NCI-H460 (cell line): ENCODE measurements around the gene RRP36. TPM values are rescaled to one million over a fixed set of nuclear protein-coding genes. Genes with fewer than 3 reads are reported as not detected.

Experiments
- DNase-seq: peaks from one replicate; pipeline ENCODE4 v3.0.0-alpha.2; 2016; ENCODE audit warnings: low read depth; ENCODE audit errors: extremely low read depth
- total RNA-seq: library from RNA; depleted of rRNA; stranded (reverse); fragments of >200 nt; shearing (Covaris generic); gene quantifications from 2 replicates; pipeline ENCODE4 v1.2.3, GENCODE V29; 2014; rRNA removed

RRP36 gene
- total RNA-seq, 1 experiment from 2014 or later, result 53.3 TPM

DNA sequence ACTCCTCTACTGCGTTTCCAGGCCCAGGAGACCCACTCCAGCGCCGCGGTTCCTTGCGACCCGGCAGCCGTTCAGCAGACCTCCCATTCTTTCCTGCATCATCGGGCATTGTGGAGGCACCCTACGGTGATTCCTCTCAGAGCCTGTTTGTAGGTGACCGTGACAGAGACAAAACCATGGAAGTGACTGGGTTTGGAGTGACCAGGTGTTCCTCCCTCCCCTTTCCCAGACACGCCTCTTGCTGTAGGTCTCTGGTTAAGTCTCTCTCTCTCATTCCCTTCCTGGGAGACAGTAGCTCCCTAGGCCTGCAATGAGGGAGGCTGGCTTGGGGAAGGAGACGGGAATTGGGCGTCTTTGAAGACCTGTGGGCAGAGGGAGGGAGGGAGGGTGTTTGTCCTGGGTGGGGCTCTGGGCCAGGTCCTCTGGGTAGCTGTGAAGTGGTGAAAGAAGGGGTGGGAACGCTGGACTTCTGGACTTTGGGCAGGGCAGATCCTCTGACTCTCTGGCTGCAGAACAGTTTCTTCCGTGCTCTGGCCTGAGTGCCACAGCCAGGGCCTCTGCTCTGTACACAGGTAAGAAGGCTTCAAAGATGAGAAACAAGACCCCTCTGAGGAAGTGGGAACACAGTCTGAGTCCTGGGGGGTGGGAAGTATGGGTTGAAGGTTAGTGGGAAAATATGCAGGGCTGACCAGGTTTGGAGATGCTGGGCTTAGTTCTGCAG is 38.8 kb downstream of the RRP36 start:
- no peak for DNase-seq

DNA sequence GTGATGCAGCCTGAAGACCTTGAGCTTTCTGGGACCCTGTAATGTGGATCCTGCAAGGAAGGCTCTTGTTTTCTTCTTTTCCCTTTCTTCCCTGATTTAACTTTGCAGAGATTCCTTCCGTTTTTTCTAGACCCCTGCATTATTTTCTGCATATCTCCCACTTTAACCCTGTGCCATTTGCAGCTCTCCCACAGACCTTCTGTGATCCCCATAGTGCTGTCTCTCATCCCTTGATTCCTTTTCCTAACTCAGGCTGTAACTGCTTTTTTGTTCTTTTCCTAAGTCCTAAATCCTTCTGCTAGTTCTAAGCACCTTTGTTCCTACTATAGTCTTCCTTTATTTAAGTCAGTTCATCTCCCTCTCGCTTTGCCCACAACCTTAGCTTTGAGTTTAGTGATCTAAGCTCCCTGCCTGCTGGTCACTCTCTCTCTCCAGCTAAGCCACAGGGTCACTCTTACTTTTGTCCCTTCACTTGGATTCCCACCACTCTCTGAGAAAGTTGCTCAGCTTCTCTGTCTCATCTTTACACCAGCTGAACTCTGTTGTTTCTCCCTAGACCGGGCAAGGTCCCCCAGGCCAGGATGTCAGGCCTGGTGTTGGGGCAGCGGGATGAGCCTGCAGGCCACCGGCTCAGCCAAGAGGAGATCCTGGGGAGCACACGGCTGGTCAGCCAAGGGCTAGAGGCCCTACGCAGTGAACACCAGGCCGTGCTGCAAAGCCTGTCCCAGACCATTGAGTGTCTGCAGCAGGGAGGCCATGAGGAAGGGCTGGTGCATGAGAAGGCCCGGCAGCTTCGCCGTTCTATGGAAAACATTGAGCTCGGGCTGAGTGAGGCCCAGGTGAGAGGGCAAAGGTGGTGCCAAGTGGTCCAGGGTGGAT is 39.6 kb downstream of the RRP36 start:
- DNase-seq, result no peak

DNA sequence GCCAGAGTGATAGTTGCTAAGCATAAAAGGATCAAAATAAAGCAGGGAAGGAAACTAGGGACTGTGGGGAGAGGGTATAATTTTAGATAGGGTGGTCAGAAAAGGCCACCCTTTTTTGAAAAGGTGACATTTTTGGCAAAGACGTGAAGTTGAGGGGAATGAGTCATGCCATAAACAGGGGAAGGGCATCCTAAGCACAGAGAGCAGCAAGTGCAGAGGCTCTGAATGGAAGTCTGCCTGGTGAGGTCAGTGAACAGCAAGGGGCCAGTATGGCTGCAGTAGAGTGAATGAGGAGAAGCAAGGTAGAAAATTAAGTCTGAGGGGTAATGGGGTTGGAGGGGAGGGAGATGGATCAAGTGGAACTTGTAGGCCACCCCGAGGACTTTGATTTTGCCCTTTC is 40.4 kb downstream of the RRP36 start:
- no peak for DNase-seq

DNA sequence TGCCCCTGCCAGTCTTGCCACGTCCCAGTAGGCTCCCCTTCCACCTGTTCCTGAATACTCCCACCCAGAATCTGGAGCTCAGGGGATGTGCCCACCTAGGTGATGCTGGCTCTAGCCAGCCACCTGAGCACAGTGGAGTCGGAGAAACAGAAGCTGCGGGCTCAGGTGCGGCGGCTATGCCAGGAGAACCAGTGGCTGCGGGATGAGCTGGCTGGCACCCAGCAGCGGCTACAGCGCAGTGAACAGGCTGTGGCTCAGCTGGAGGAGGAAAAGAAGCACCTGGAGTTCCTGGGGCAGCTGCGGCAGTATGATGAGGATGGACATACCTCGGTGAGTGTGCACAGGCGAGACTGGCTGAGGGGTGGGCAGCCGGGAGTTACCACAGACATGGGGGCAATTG is 41.4 kb downstream of the RRP36 start:
- DNase-seq, result no peak

DNA sequence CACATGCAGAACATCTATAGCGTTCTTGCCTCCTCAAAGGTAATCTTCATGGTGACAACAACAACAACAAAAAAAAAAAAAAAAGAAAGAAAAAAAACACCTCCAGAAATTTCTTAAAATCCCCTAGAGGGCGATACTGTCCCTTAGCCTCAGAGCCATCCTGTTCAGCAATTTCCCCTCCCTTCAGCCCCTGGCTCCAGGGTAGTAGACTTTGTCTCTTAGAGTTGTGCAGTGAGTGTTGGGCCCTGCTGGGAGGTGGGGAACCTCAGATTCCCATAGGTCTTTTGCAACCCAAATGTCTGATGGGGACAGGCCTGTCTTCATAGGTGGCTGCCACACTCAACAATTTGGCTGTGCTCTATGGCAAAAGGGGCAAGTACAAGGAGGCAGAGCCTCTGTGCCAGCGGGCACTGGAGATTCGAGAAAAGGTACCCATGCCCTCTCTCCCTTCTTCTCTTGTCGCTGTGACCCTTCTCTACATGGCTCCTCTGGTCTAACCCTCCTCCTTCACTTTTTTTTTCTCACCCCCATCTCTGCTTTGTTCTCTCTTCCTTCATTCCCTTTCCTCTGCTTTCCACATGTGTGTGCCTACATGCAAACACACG is 48.7 kb downstream of the RRP36 start:
- peak; percentile 24 for DNase-seq

DNA sequence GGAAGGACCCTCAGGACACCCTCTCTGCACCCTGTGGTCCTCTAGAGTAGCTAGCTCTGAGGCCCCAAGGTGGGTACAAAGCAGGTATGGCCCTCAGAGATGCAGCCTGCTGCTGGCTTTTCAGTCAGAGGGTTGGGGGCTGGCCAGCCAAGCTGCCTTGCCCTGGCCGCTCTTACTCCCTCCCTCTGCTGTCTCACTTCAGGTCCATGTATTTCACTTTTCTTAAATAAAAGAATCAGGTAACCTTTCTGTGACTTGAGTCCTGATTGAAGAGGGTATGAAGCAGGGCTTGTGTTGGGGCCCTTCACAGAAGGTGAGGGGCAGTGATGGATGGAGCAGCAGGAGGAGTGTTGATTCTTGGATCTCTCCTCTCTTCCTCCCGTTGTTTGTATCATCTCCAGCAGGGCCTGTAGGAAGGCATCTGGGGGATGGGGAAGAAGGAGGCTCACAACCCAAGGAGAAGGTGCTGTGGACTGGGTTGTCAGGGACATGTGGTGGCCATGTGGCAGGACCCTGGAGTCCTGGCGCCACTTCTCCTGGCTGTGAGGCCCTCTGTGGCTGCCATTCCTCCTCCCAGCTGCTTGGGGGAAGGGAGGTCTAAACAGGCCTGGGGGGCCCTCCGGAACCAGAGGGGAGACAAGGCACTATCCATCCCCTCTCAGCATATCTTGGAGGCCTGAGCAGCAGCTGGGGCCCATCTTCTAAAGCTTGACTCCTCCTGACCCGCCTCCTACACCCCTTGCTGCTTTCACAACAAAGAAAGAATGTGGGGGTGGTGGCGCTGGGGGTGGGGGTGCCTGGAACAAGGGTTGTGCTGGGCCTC is 53.6 kb downstream of the RRP36 start:
- no peak for DNase-seq

DNA sequence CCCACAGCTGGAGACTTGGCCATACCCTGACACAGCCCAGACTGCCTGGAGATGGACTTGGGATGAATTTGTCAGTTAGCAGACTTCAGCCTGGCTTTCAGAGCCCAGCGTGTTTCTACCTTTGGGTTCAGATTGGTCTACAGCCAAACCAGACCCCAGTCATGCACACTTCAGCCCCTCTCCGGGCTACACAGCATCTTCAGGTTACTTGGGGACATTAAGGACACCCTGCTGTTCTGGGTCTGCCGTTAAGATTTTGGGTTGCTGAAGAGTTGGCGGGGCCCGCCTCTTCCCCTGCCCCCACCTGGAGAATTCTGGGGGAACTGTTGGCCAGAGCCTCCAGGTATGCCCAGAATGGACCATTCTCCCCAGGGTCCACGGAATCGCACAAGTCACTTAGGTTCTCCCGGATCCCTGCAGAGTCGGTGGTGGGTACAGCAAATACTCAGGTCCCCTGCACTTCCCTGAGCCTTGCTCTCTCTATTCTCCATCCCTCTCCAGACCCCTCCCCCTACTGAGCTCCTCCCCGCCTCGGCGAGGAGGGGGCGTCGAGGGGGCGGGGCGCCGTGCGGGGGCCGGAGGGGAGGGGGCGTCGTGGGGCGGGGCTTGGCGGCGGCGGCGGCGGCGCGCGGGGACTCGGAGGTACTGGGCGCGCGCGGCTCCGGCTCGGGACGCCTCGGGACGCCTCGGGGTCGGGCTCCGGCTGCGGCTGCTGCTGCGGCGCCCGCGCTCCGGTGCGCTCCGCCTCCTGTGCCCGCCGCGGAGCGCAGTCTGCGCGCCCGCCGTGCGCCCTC is 54.4 kb downstream of the RRP36 start, which contains the start of gene PTK7:
Gene PTK7 (plus strand): TSS at position 645 of the 794 bp plus-strand sequence. CDS start 175 bp downstream, outside the sequence.
- DNase-seq, result no peak

DNA sequence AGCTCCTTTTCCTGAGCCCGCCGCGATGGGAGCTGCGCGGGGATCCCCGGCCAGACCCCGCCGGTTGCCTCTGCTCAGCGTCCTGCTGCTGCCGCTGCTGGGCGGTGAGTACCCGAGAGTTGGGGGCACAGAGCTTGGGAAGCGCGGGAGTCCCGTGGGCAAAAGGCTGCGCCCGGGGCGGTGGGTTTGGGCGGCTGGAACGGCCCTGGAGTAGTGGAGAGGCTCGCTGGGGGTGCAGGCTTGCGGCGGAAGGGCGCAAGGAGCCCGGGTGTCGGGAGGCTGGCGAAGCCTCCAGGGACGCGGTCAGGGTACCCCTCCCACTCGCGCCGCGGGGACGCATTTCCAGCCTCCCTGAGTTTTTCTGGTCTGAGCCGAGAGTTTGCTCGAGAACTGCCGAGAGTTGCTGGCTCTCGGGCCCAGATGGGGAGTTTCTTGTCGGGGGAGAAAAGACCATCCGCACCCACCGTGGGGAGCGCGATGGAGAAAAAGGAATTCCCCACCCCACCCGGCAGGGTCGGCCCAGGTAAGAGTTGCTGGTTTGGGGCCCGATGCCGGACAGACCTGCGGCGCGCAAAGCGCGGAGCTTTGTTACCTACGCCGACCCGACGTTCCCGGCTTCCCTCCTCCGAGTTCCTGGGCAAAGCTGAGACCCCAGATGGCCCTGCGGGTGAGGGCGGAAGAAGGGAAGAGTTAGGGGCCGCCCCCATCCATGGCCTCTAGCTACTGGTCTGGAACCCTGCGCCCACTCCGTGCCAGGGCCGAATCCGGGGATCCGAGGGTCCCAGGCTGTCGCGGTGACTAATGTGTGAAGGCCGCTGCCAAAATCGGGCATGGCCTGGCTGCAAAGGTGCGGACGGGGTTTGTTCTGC is 55.3 kb downstream of the RRP36 start:
- no peak for DNase-seq

DNA sequence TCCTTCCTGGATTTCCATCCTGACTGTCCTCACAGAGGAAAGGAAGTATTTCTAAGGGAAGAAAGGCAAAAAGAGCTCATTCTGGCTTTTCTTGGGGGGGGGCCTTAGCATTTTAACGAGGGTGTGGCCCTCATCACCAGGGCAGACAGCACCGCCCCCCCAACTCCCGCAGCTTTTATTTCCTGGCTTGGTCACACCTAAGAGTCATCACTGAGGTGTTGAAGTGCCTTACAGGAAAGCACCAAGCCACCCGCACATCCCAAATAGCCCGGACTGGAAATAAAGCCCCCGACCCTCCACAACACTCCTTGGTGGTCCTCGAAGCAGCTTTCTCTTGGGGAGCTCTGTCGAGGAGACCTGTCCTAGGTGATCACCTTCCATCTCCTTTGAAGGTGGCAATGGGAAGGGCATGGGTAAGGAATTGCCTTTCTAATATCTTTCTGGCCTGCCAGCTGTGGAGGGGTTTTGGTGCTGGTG is 55.9 kb downstream of the RRP36 start:
- no peak for DNase-seq

DNA sequence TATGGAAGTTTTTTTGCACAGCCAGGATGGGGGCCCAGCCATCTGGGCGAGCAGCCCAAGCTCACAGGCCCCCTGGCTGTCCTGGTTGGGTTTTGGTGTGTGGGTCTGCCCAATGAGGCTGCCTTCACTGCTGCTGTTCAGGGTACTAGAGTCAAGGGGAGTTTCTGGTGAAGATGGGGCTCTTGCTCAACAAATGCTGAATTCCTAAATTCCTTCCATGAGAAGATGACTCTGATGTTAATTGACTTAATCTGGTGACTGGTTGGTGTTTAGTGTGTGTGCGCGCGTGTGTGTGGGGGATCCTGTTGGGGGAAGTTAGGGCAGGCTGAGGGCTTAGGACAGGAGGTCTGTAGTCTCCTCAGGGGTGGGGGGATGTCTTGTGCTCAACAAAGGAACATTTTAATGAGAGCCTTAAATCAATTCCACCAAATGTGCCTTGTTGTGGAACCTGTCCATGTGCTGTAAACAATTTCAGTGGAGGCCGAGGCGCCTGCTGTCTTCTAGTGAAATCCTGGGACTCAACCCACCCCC is 56.6 kb downstream of the RRP36 start:
- DNase-seq, result no peak

DNA sequence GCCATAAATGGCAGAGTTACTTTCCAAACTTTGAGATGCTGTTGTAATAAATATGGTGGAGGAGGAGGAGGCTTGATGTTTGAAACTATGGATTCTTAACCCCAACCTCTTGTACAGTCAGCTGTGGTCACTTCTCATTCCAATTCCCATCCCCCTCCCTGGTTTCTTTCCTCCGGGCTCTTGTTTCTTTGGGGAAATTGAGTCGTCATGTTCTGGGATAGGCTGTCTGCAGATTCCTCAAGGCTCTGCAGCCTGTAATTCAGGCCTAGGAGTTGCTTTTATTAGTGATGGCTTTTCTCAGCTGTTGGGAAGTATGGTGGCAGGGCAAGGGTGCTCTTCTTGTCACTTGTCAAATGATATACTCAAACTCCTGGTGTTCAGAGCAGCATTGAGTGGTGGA is 57.3 kb downstream of the RRP36 start:
- no peak for DNase-seq

Other genes starting within 250 kb of the RRP36 start
- 7.1 and 7.3 TPM in 2 replicates for gene BICRAL, start 239.6 kb upstream of the RRP36 start, total RNA-seq
- 156 and 159 TPM in 2 replicates for gene RPL7L1, start 142.0 kb upstream of the RRP36 start, total RNA-seq
- not detected in 2 replicates for gene PTCRA, start 105.6 kb upstream of the RRP36 start, total RNA-seq
- 25.7 and 29.8 TPM in 2 replicates for gene CNPY3, start 92.1 kb upstream of the RRP36 start, total RNA-seq
- gene GNMT, start 60.9 kb upstream of the RRP36 start, total RNA-seq, result not detected in 2 replicates
- gene PEX6, start 42.4 kb upstream of the RRP36 start, total RNA-seq, result 22.2 and 22.4 TPM in 2 replicates
- 34.8 and 35.7 TPM in 2 replicates for gene PPP2R5D, start 37.1 kb upstream of the RRP36 start, total RNA-seq
- 38.0 and 45.9 TPM in 2 replicates for gene MEA1, start 7.7 kb upstream of the RRP36 start, total RNA-seq
- 30.6 and 32.4 TPM in 2 replicates for gene KLHDC3, start 7.4 kb upstream of the RRP36 start, total RNA-seq
- 7.0 and 8.2 TPM in 2 replicates for gene CUL7, start 32.2 kb downstream of the RRP36 start, total RNA-seq
- gene MRPL2, start 37.8 kb downstream of the RRP36 start, total RNA-seq, result 24.6 and 38.1 TPM in 2 replicates
- 9.6 and 10.1 TPM in 2 replicates for gene KLC4, start 38.0 kb downstream of the RRP36 start, total RNA-seq
- gene PTK7, start 54.7 kb downstream of the RRP36 start, total RNA-seq, result 1.2 and 1.3 TPM in 2 replicates
- gene SRF, start 149.6 kb downstream of the RRP36 start, total RNA-seq, result 16.4 and 21.1 TPM in 2 replicates
- gene CUL9, start 160.6 kb downstream of the RRP36 start, total RNA-seq, result 16.4 and 20.8 TPM in 2 replicates
- gene DNPH1, start 207.9 kb downstream of the RRP36 start, total RNA-seq, result 105 and 114 TPM in 2 replicates
- gene TTBK1, start 221.9 kb downstream of the RRP36 start, total RNA-seq, result not detected in 2 replicates